GM23338 (cell line): ENCODE results near the gene UBN2. TPM values are rescaled to one million over a fixed set of nuclear protein-coding genes. Genes with fewer than 3 reads are reported as not detected.

ENCODE experiments used
- ATAC-seq: fragments of 200-7000 bp; cut with Tn5 transposase; 3 replicates; pipeline ENCODE4 v1.9.1; 2020
- DNase-seq: peaks from one replicate; pipeline ENCODE4 v3.0.0-alpha.2; 2015; ENCODE audit warnings: low spot score
- H2AFZ ChIP-seq: fragments of 200-600 bp; sonication (generic); 2 replicates; pipeline ENCODE4 v1.8.0; 2016; ENCODE audit warnings: antibody characterized with exemption, mild to moderate bottlenecking, moderate library complexity
- H3F3A ChIP-seq: fragments of 200-600 bp; sonication (generic); replicated peaks from 2 replicates; pipeline ENCODE4 v1.8.0; 2017; ENCODE audit warnings: antibody characterized with exemption, mixed run types, low read depth
- H3K27ac ChIP-seq: fragments of 200-600 bp; sonication (generic); 2 replicates; pipeline ENCODE4 v1.6.1; 2016; ENCODE audit warnings: low read depth
- H3K27me3 ChIP-seq: fragments of 200-600 bp; sonication (generic); 2 replicates; pipeline ENCODE4 v1.8.0; 2016; ENCODE audit warnings: mild to moderate bottlenecking, mixed run types, moderate library complexity; ENCODE audit not compliant: insufficient read depth
- H3K36me3 ChIP-seq: fragments of 200-600 bp; sonication (generic); 2 replicates; pipeline ENCODE4 v1.8.0; 2016; ENCODE audit warnings: mild to moderate bottlenecking; ENCODE audit not compliant: insufficient read depth
- H3K4me1 ChIP-seq: fragments of 200-600 bp; sonication (generic); 2 replicates; pipeline ENCODE4 v1.8.0; 2016; ENCODE audit warnings: mild to moderate bottlenecking, moderate library complexity; ENCODE audit not compliant: insufficient read depth
- H3K4me2 ChIP-seq: fragments of 200-600 bp; sonication (generic); 2 replicates; pipeline ENCODE4 v1.7.1; 2017; ENCODE audit warnings: mixed run types
- H3K4me3 ChIP-seq: fragments of 200-600 bp; sonication (generic); 2 replicates; pipeline ENCODE4 v1.6.1; 2016; ENCODE audit warnings: mixed run types
- H3K79me2 ChIP-seq: fragments of 200-600 bp; sonication (generic); replicated peaks from 2 replicates; pipeline ENCODE4 v1.8.0; 2017; ENCODE audit warnings: mild to moderate bottlenecking; ENCODE audit not compliant: insufficient read depth
- H3K9me2 ChIP-seq: fragments of 200-600 bp; sonication (generic); 2 replicates; pipeline ENCODE4 v1.8.0; 2017; ENCODE audit not compliant: insufficient read depth
- H4K20me1 ChIP-seq: fragments of 200-600 bp; sonication (generic); replicated peaks from 2 replicates; pipeline ENCODE4 v1.8.0; 2017; ENCODE audit warnings: mild to moderate bottlenecking; ENCODE audit not compliant: insufficient read depth
- H3K27ac Mint-ChIP-seq: 2 replicates; pipeline ENCODE4 v1.8.0; 2020; ENCODE audit warnings: inconsistent platforms, mild to moderate bottlenecking, moderate library complexity, mixed read lengths
- H3K27me3 Mint-ChIP-seq: 3 replicates; pipeline ENCODE4 v1.8.0; 2022; ENCODE audit warnings: low read depth, mild to moderate bottlenecking, moderate library complexity, mixed read lengths, inconsistent platforms; ENCODE audit not compliant: insufficient read depth, poor library complexity
- H3K36me3 Mint-ChIP-seq: 3 replicates; pipeline ENCODE4 v1.8.0; 2021; ENCODE audit warnings: low read depth, mild to moderate bottlenecking, inconsistent platforms, moderate library complexity, mixed read lengths
- H3K4me1 Mint-ChIP-seq: 3 replicates; pipeline ENCODE4 v1.8.0; 2020; ENCODE audit warnings: mild to moderate bottlenecking, inconsistent platforms, mixed read lengths
- H3K4me3 Mint-ChIP-seq: 3 replicates; pipeline ENCODE4 v1.8.0; 2021; ENCODE audit warnings: moderate library complexity, mild to moderate bottlenecking, inconsistent platforms, mixed read lengths
- H3K9me3 Mint-ChIP-seq: 3 replicates; pipeline ENCODE4 v1.8.0; 2020; ENCODE audit warnings: moderate library complexity, mild to moderate bottlenecking, inconsistent platforms, mixed read lengths
- CREB1 ChIP-seq: fragments of 250-450 bp; sonication (Bioruptor Pico); IDR thresholded peaks from 2 replicates; pipeline ENCODE4 v1.5.0; 2020; ENCODE audit warnings: low read depth, mild to moderate bottlenecking, moderate library complexity
- CTCF ChIP-seq, 2 experiments: fragments of 200-600 bp in 1 of 2; sonication (generic) in 1 of 2; conservative IDR thresholded peaks; 2 replicates each; pipeline versions ENCODE4 v1.5.1 to v1.6.1; 2016 to 2017; ENCODE audit warnings: antibody characterized with exemption in 2 of 2, low read depth in 2 of 2, mild to moderate bottlenecking in 2 of 2, moderate library complexity in 1 of 2
- ETS1 ChIP-seq: IDR thresholded peaks from 2 replicates; pipeline ENCODE4 v1.6.1; 2016; ENCODE audit warnings: antibody characterized with exemption
- EZH2 ChIP-seq: fragments of 200-600 bp; sonication (generic); IDR thresholded peaks from one replicate; pipeline ENCODE4 v1.8.0; 2017; ENCODE audit warnings: antibody characterized with exemption, mild to moderate bottlenecking, low read depth; ENCODE audit not compliant: unreplicated experiment
- EZH2phosphoT487 ChIP-seq: fragments of 200-600 bp; sonication (generic); IDR thresholded peaks from one replicate; pipeline ENCODE4 v1.8.1; 2018; ENCODE audit warnings: antibody characterized with exemption; ENCODE audit not compliant: unreplicated experiment
- JUNB ChIP-seq: IDR thresholded peaks from one replicate; pipeline ENCODE4 v1.6.1; 2016; ENCODE audit warnings: antibody characterized with exemption; ENCODE audit not compliant: unreplicated experiment
- NANOG ChIP-seq: IDR thresholded peaks from 2 replicates; pipeline ENCODE4 v1.6.1; 2016; ENCODE audit warnings: antibody characterized with exemption, borderline replicate concordance
- POLR2AphosphoS5 ChIP-seq: IDR thresholded peaks from 2 replicates; pipeline ENCODE4 v1.6.1; 2016; ENCODE audit warnings: antibody characterized with exemption, low read depth
- REST ChIP-seq: IDR thresholded peaks from one replicate; pipeline ENCODE4 v1.6.1; 2018; ENCODE audit warnings: antibody characterized with exemption; ENCODE audit not compliant: unreplicated experiment
- STAT1 ChIP-seq: IDR thresholded peaks from one replicate; pipeline ENCODE4 v1.6.1; 2016; ENCODE audit warnings: antibody characterized with exemption; ENCODE audit not compliant: unreplicated experiment
- ZNF114 ChIP-seq: fragments of 250-450 bp; sonication (Bioruptor Pico); IDR thresholded peaks from 2 replicates; pipeline ENCODE4 v1.5.0; 2020; ENCODE audit warnings: mild to moderate bottlenecking, moderate library complexity
- ZNF331 ChIP-seq: fragments of 250-450 bp; sonication (Bioruptor Pico); IDR thresholded peaks from 2 replicates; pipeline ENCODE4 v1.5.0; 2020; ENCODE audit warnings: low read depth, mild to moderate bottlenecking, moderate library complexity
- ZNF462 ChIP-seq: fragments of 250-450 bp; sonication (Bioruptor Pico); IDR thresholded peaks from 2 replicates; pipeline ENCODE4 v1.5.0; 2020; ENCODE audit warnings: mild to moderate bottlenecking, moderate library complexity
- polyA plus RNA-seq: library from polyadenylated mRNA; unstranded; fragments of >200 nt; fragmentation: Nextera tagmentation; extraction: Ambion mirVana; gene quantifications from 2 replicates; pipeline ENCODE4 v1.2.1, GENCODE V29; 2016
- total RNA-seq: library from RNA; depleted of rRNA; stranded (reverse); fragments of >200 nt; shearing (Covaris generic); gene quantifications from 2 replicates; pipeline ENCODE4 v1.2.3, GENCODE V29; 2014

The UBN2 gene
- total and polyA plus RNA-seq, 2 experiments from 2014 or later = 18.5 to 26.6 TPM

- Histone ChIP-seq H3F3A (no peaks in the 10 kb centered on the region), H3K36me3 (no peaks in the 10 kb centered on the region), H3K79me2 (no peaks in the 10 kb centered on the region), H2AFZ (no peak overlapping the region), H3K4me1 (no peaks in the 10 kb centered on the region), H3K4me3 (no peak overlapping the region), H4K20me1 (no peaks in the 10 kb centered on the region), H3K27me3 (no peaks in the 10 kb centered on the region), H3K27ac (no peak overlapping the region), H3K4me2 (no peak overlapping the region), H3K9me2 (no peaks in the 10 kb centered on the region)
- H3K9me3 Mint-ChIP-seq = no peaks in the 10 kb centered on the region
- DNase-seq (no peak), ATAC-seq (no peak)
- peaks cover 9% of the 10 kb centered on the region; the same call in 2 of the 3 replicates for H3K36me3 Mint-ChIP-seq
- no peaks in the 10 kb centered on the region for H3K27me3 Mint-ChIP-seq
- H3K4me3 Mint-ChIP-seq = no peak overlapping the region
- TF ChIP-seq CREB1 (CRISPR knock-in tag) (no peak), EZH2phosphoT487 (no peak), CTCF (conservative IDR thresholded peaks at IDR 0.05; ENCODE audit: low read depth in 2 of 2) (no peak), STAT1 (no peak), EZH2 (no peak), ETS1 (no peak), ZNF114 (no peak), POLR2AphosphoS5 (no peak), NANOG (no peak), JUNB (no peak), ZNF462 (CRISPR knock-in tag) (no peak), ZNF331 (no peak), REST (no peak)
- H3K4me1 Mint-ChIP-seq = no peaks in the 10 kb centered on the region
- H3K27ac Mint-ChIP-seq = no peak overlapping the region; the same call in 1 of the 2 replicates
These were observed 61.8 kb downstream of the UBN2 start for GRCh38 chr7:139292821-139293220.
